Measurements from ENCODE around the gene BAHCC1.

DNA sequence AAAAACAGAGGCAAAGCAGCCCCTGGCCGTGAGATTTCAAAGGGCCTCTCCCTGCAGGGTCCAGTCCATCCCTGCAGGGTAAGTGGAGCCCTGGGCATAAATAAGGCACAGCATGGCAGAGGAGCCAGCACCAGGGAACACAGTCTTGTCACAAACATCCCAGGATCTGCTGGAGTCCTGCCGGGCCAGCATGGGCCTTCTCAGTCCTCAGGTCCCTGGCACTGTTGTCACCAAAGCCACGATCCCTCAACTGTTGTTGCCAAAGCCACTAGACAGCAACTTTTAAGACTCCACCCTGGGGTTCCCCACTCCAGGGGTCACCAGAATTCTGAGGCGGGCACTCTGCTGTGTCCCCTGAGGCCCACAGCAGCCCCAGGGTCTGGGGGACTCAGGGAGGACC is 47.8 kb upstream of the BAHCC1 start:
- no peak for TF ChIP-seq EZH2 (IDR thresholded peaks at IDR 0.05; ENCODE audit: borderline replicate concordance, low read depth, low read length, severe bottlenecking)
- TF ChIP-seq POLR2AphosphoS5 (IDR thresholded peaks at IDR 0.05; ENCODE audit: insufficient read depth, low read depth, low read length) = no peak
- TF ChIP-seq, protein P1, sequence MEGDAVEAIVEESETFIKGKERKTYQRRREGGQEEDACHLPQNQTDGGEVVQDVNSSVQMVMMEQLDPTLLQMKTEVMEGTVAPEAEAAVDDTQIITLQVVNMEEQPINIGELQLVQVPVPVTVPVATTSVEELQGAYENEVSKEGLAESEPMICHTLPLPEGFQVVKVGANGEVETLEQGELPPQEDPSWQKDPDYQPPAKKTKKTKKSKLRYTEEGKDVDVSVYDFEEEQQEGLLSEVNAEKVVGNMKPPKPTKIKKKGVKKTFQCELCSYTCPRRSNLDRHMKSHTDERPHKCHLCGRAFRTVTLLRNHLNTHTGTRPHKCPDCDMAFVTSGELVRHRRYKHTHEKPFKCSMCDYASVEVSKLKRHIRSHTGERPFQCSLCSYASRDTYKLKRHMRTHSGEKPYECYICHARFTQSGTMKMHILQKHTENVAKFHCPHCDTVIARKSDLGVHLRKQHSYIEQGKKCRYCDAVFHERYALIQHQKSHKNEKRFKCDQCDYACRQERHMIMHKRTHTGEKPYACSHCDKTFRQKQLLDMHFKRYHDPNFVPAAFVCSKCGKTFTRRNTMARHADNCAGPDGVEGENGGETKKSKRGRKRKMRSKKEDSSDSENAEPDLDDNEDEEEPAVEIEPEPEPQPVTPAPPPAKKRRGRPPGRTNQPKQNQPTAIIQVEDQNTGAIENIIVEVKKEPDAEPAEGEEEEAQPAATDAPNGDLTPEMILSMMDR (IDR thresholded peaks at IDR 0.05; ENCODE audit: extremely low read depth in 1 of 2, insufficient read depth in 1 of 2, low read depth in 1 of 2, low read length in 2 of 2) = no peak
- no peak for TF ChIP-seq POLR2A (IDR thresholded peaks at IDR 0.05; ENCODE audit: low read depth, low read length)
- no peak for TF ChIP-seq GATA2 (IDR thresholded peaks at IDR 0.05; ENCODE audit: insufficient read depth, insufficient read length, low read depth, low read length)
- TF ChIP-seq, protein P2, sequence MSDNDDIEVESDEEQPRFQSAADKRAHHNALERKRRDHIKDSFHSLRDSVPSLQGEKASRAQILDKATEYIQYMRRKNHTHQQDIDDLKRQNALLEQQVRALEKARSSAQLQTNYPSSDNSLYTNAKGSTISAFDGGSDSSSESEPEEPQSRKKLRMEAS (IDR thresholded peaks at IDR 0.05; ENCODE audit: insufficient read depth, insufficient read length) = no peak
- TF ChIP-seq JUN (IDR thresholded peaks at IDR 0.05; ENCODE audit: borderline replicate concordance, insufficient read depth, insufficient read length, low read depth) = no peak

All from endothelial cell of umbilical vein (primary cell).